H1 (cell line): Measurements from ENCODE around the gene HAPLN3. TPM values are rescaled to one million over a fixed set of nuclear protein-coding genes. Genes with fewer than 3 reads are reported as not detected.

Source experiments
- CTCF ChIA-PET: fragments of 300-600 bp; sonication (Branson Sonifier 250); formaldehyde crosslinking; loops from one replicate; lab custom pipeline; 2021; ENCODE audit not compliant: partially characterized antibody; lab: Charles Lee
- POLR2A ChIA-PET: fragments of 300-600 bp; sonication (Branson Sonifier 250); formaldehyde crosslinking; loops from one replicate; lab custom pipeline; 2021; ENCODE audit warnings: inconsistent platforms; ENCODE audit not compliant: partially characterized antibody; lab: Charles Lee
- DNase-seq, 2 experiments: peaks; one replicate each; pipeline versions ENCODE4 v3.0.0 to v3.0.0-alpha.2; 2010 to 2022; ENCODE audit warnings: low spot score in 2 of 2, low read depth in 1 of 2, mixed read lengths in 1 of 2
- FAIRE-seq: peaks from 2 replicates; lab custom pipeline; 2011; peaks lifted over from hg19 to GRCh38; lab: Jason Lieb, UNC
- H2AFZ ChIP-seq: 2 replicates; pipeline ENCODE4 v1.8.1; 2012; ENCODE audit warnings: low read length, inconsistent platforms
- H2AK5ac ChIP-seq: 2 replicates; pipeline ENCODE4 v1.6.1; 2013; ENCODE audit warnings: low read depth, low read length
- H2BK120ac ChIP-seq: replicated peaks from 2 replicates; pipeline ENCODE3; 2013; ENCODE audit warnings: low read depth, low read length, inconsistent platforms
- H2BK12ac ChIP-seq: 2 replicates; pipeline ENCODE4 v1.6.1; 2013; ENCODE audit warnings: low read depth, low read length
- H2BK15ac ChIP-seq: 2 replicates; pipeline ENCODE4 v1.6.1; 2013; ENCODE audit warnings: low read length
- H2BK20ac ChIP-seq: 2 replicates; pipeline ENCODE4 v1.6.1; 2013; ENCODE audit warnings: low read length
- H2BK5ac ChIP-seq: 2 replicates; pipeline ENCODE4 v1.6.1; 2013; ENCODE audit warnings: low read depth, low read length
- H3K14ac ChIP-seq: 2 replicates; pipeline ENCODE4 v1.6.1; 2013; ENCODE audit warnings: inconsistent platforms; ENCODE audit not compliant: insufficient read length
- H3K18ac ChIP-seq: 2 replicates; pipeline ENCODE4 v1.6.1; 2013; ENCODE audit warnings: low read length; ENCODE audit errors: extremely low read depth
- H3K23ac ChIP-seq: 2 replicates; pipeline ENCODE4 v1.6.1; 2013; ENCODE audit warnings: inconsistent platforms; ENCODE audit not compliant: insufficient read length
- H3K23me2 ChIP-seq: 2 replicates; pipeline ENCODE4 v1.6.1; 2013; ENCODE audit warnings: low read depth, low read length
- H3K27ac ChIP-seq: 2 replicates; pipeline ENCODE4 v1.6.1; 2011; ENCODE audit warnings: low read depth, low read length, inconsistent platforms
- H3K27me3 ChIP-seq, 4 experiments: replicated peaks in 1 of 4; 1 replicate in 1 of 4; 2 replicates in 3 of 4; pipeline versions ENCODE4 v1.6.1 to v1.8.1; 2011 to 2013; ENCODE audit warnings: low read length in 3 of 4, mild to moderate bottlenecking in 3 of 4, inconsistent platforms in 2 of 4, mixed read lengths in 2 of 4, moderate library complexity in 1 of 4; ENCODE audit not compliant: control insufficient read depth in 3 of 4, insufficient read depth in 3 of 4; ENCODE audit errors: extremely low read depth in 1 of 4
- H3K36me3 ChIP-seq, 4 experiments: 2 replicates each; pipeline versions ENCODE4 v1.6.1 to v1.8.1; 2011 to 2013; ENCODE audit warnings: mild to moderate bottlenecking in 4 of 4, low read length in 3 of 4, moderate library complexity in 2 of 4, control low read depth in 1 of 4, inconsistent platforms in 1 of 4; ENCODE audit not compliant: insufficient read depth in 4 of 4, control insufficient read depth in 2 of 4
- H3K4ac ChIP-seq: replicated peaks from 2 replicates; pipeline ENCODE3; 2013; ENCODE audit warnings: low read length, low read depth, mixed read lengths, inconsistent platforms; ENCODE audit not compliant: insufficient read length
- H3K4me1 ChIP-seq, 4 experiments: replicated peaks in 1 of 4; 1 replicate in 1 of 4; 2 replicates in 3 of 4; pipeline versions ENCODE4 v1.6.1 to v1.8.1; 2011 to 2013; ENCODE audit warnings: low read length in 3 of 4, inconsistent platforms in 2 of 4, mixed read lengths in 1 of 4; ENCODE audit not compliant: insufficient read depth in 4 of 4, control insufficient read depth in 3 of 4
- H3K4me2 ChIP-seq, 2 experiments: 2 replicates each; pipeline versions ENCODE4 v1.6.1 to v1.8.1; 2011 to 2013; ENCODE audit warnings: low read depth in 2 of 2, low read length in 2 of 2, control low read depth in 1 of 2, inconsistent platforms in 1 of 2, mild to moderate bottlenecking in 1 of 2; ENCODE audit not compliant: insufficient read depth in 1 of 2
- H3K4me3 ChIP-seq, 4 experiments: fragments of 200-600, 300-600 bp in 1 of 4; sonication (generic), shearing (Covaris generic), sonication (Bioruptor Twin) in 1 of 4; 2 replicates each; pipeline versions ENCODE4 v1.5.1 to v1.8.1; 2011 to 2016; ENCODE audit warnings: low read length in 4 of 4, low read depth in 3 of 4, control low read depth in 2 of 4, inconsistent platforms in 2 of 4, mild to moderate bottlenecking in 2 of 4, mixed read lengths in 1 of 4, moderate library complexity in 1 of 4; ENCODE audit not compliant: insufficient read depth in 2 of 4; ENCODE audit errors: extremely low read depth in 1 of 4
- H3K56ac ChIP-seq: replicated peaks from 2 replicates; pipeline ENCODE3; 2013; ENCODE audit warnings: low read depth, mild to moderate bottlenecking, mixed read lengths, low read length, inconsistent platforms; ENCODE audit not compliant: insufficient read length
- H3K79me1 ChIP-seq: 2 replicates; pipeline ENCODE4 v1.6.1; 2013; ENCODE audit warnings: low read depth, low read length, control low read depth
- H3K79me2 ChIP-seq, 2 experiments: 2 replicates each; pipeline versions ENCODE4 v1.6.1 to v1.8.1; 2012 to 2013; ENCODE audit warnings: low read length in 2 of 2, mild to moderate bottlenecking in 2 of 2, inconsistent platforms in 1 of 2; ENCODE audit not compliant: insufficient read depth in 2 of 2, control insufficient read depth in 1 of 2
- H3K9ac ChIP-seq, 4 experiments: replicated peaks in 1 of 4; 1 replicate in 1 of 4; 2 replicates in 3 of 4; pipeline versions ENCODE4 v1.6.1 to v1.8.1; 2011 to 2013; ENCODE audit warnings: low read depth in 3 of 4, low read length in 3 of 4, control low read depth in 2 of 4, mild to moderate bottlenecking in 2 of 4, moderate library complexity in 2 of 4, inconsistent platforms in 1 of 4; ENCODE audit errors: extremely low read depth in 1 of 4
- H3K9me3 ChIP-seq, 2 experiments: 2 replicates each; pipeline versions ENCODE4 v1.6.1 to v1.8.1; 2012 to 2013; ENCODE audit warnings: mild to moderate bottlenecking in 2 of 2, moderate library complexity in 2 of 2, control low read depth in 1 of 2, inconsistent platforms in 1 of 2, low read depth in 1 of 2, low read length in 1 of 2, mixed read lengths in 1 of 2; ENCODE audit not compliant: insufficient read depth in 2 of 2
- H4K20me1 ChIP-seq, 2 experiments: replicated peaks in 1 of 2; 2 replicates each; pipeline versions ENCODE3 to v1.8.1; 2011 to 2013; ENCODE audit warnings: inconsistent platforms in 2 of 2, low read length in 2 of 2, mild to moderate bottlenecking in 1 of 2; ENCODE audit not compliant: insufficient read depth in 2 of 2, control insufficient read depth in 1 of 2
- H4K5ac ChIP-seq: 2 replicates; pipeline ENCODE4 v1.6.1; 2013; ENCODE audit warnings: low read length, low read depth, mixed read lengths, inconsistent platforms; ENCODE audit not compliant: insufficient read length
- H4K8ac ChIP-seq: 2 replicates; pipeline ENCODE4 v1.8.0; 2013; ENCODE audit warnings: mild to moderate bottlenecking, moderate library complexity, low read length, inconsistent platforms; ENCODE audit not compliant: insufficient read depth; ENCODE audit errors: extremely low read depth
- H4K91ac ChIP-seq: replicated peaks from 2 replicates; pipeline ENCODE3; 2013; ENCODE audit warnings: low read length, mixed read lengths, inconsistent platforms; ENCODE audit not compliant: insufficient read length
- ASH2L ChIP-seq: fragments of 200-600, 300-600 bp; sonication (generic); IDR thresholded peaks from one replicate; pipeline ENCODE4 v1.7.1; 2017; ENCODE audit warnings: low read length
- NRF1 ChIP-seq: IDR thresholded peaks from 2 replicates; pipeline ENCODE4 v1.6.1; 2011; ENCODE audit warnings: mild to moderate bottlenecking, low read depth, low read length, improper control_type of control experiment
- PHF8 ChIP-seq: fragments of 200-600 bp; sonication (generic); conservative IDR thresholded peaks from 2 replicates; pipeline ENCODE4 v1.7.1; 2012; ENCODE audit warnings: low read depth, mild to moderate bottlenecking, inconsistent platforms, low read length, moderate library complexity
- POLR2A ChIP-seq, 2 experiments: IDR thresholded peaks; 1 replicate in 1 of 2; 2 replicates in 1 of 2; pipeline ENCODE4 v1.6.1; 2011; ENCODE audit warnings: low read depth in 2 of 2, low read length in 2 of 2, mild to moderate bottlenecking in 2 of 2; ENCODE audit errors: control extremely low read depth in 1 of 2
- SIRT6 ChIP-seq: IDR thresholded peaks from one replicate; pipeline ENCODE4 v1.7.1; 2012; ENCODE audit warnings: low read length, inconsistent platforms
- TCF12 ChIP-seq: IDR thresholded peaks from 2 replicates; pipeline ENCODE4 v1.6.1; 2011; ENCODE audit warnings: low read depth, mild to moderate bottlenecking, low read length
- WGBS, 2 experiments: shearing (Covaris generic) in 1 of 2; methylation state at CpG; one replicate each; pipeline versions ENCODE4 v1.1.6 to v1.1.7; 2013 to 2015; ENCODE audit warnings: low lambda C conversion rate in 2 of 2, mixed read lengths in 2 of 2, inconsistent platforms in 1 of 2, low coverage in 1 of 2, missing lambda C conversion rate in 1 of 2; ENCODE audit not compliant: insufficient replicate concordance in 2 of 2, insufficient coverage in 1 of 2, insufficient read length in 1 of 2; ENCODE audit errors: extremely low coverage in 1 of 2, missing lambda C conversion rate in 1 of 2; 5-methylcytosine and 5-hydroxymethylcytosine counted together
- polyA plus RNA-seq, 7 experiments: library from polyadenylated mRNA; depleted of rRNA in 3 of 7; stranded (reverse) in 5 of 7; unstranded in 2 of 7; fragments of >200 nt in 5 of 7; fragments of 200-250 nt in 2 of 7; gene quantifications; 1 replicate in 5 of 7; 2 replicates in 1 of 7; 4 replicates in 1 of 7; pipeline versions ENCODE4 v1.2.1 to v1.2.3, GENCODE V29; 2011 to 2013; ENCODE audit warnings: missing spikeins in 2 of 7, mixed read lengths in 2 of 7
- total RNA-seq: library from RNA; stranded (reverse); fragmentation: NEBNext Ultra II Directional; extraction: Animal tissue kit (Norgen Biotek cat#: 25700); gene quantifications from 2 replicates; pipeline ENCODE4 v1.2.1, GENCODE V29; 2021

Gene HAPLN3
- total and polyA plus RNA-seq, 2 of the 8 experiments (the other 6 are each of a cell fraction or from before 2014, with no cell fraction given): 76.2 to 79.7 TPM

DNA sequence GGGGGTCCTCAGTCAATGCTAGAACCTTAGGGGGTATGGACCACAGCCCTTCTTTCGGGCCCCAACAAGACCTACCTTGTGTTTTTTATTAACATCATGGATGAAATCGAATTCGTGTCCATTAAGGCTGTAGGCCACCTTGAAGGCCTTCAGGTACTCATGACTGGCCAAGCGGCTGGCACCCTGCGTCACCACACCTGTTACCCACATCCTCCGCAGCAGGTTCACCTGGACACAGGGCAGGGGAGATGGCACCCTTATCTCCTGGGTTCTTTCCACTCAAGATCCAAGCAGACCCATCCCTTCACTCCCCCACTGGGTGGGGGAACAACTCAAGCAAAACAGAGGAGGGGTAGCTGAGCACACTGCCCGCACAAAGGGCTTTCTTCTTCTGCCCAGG is 11.2 kb upstream of the HAPLN3 start:
- no peak overlapping the region for H2BK120ac ChIP-seq
- H2AFZ ChIP-seq: no peak overlapping the region
- H3K9ac ChIP-seq: no peak overlapping the region
- H3K4me3 ChIP-seq: no peak overlapping the region
- H3K36me3 ChIP-seq: peaks cover 73 to 96% (median 90%) of the 10 kb centered on the region in 4 experiments
- ChIA-PET POLR2A (interaction anchor here (2.0 to 27.2 kb wide), 6 partner anchors 14 to 132 kb away, joined by 6 to 607 read pairs (median 16); partner anchors contain the start of gene HAPLN3), CTCF (interaction anchor here (0.9 to 7.8 kb wide), 6 partner anchors 14 to 220 kb away, joined by 4 to 90 read pairs (median 23); partner anchors contain the start of gene HAPLN3)
- no peak overlapping the region for H4K5ac ChIP-seq
- no peak overlapping the region for H3K56ac ChIP-seq
- no peak overlapping the region for H4K91ac ChIP-seq
- no peak for TF ChIP-seq PHF8
- no peak for TF ChIP-seq TCF12
- no peak for TF ChIP-seq ASH2L
- TF ChIP-seq NRF1: no peak
- TF ChIP-seq POLR2A (IDR thresholded peaks at IDR 0.05; ENCODE audit: control extremely low read depth in 1 of 2, low read depth in 2 of 2, low read length in 2 of 2): peak in 1 of 2 experiments; percentile 20; a peak in 1 of 3 replicates
- TF ChIP-seq SIRT6: no peak
- no peak overlapping the region for H2BK15ac ChIP-seq
- no peaks in the 10 kb centered on the region for H3K27me3 ChIP-seq
- DNase-seq (no peak), FAIRE-seq (no peak)
- peaks cover 37% of the 10 kb centered on the region for H3K79me1 ChIP-seq
- 0 out of 4 replicates have a peak overlapping the region, but pooled peaks of 1 of the 2 experiments have one; percentile 1 for H3K4me2 ChIP-seq
- no peak overlapping the region for H3K4ac ChIP-seq
- H3K79me2 ChIP-seq: peaks cover 3 to 78% of the 10 kb centered on the region in 2 experiments; a peak in 3 of 4 replicates
- no peak overlapping the region for H3K27ac ChIP-seq
- H3K23ac ChIP-seq: no peak overlapping the region
- H3K9me3 ChIP-seq: no peaks in the 10 kb centered on the region
- H3K4me1 ChIP-seq: peaks cover 2 to 42% (median 29%) of the 10 kb centered on the region in 4 experiments
- H2BK20ac ChIP-seq: no peak overlapping the region
- H4K8ac ChIP-seq: no peak overlapping the region
- H3K14ac ChIP-seq: no peak overlapping the region
- WGBS, 2 experiments: 98% methylated on average over 7 of the region's 7 CpGs; no CpG with 5 or more reads in 1 of the 2 experiments
- peaks cover 4% of the 10 kb centered on the region; the same call in 1 of the 2 replicates for H3K23me2 ChIP-seq
- H3K18ac ChIP-seq: no peak overlapping the region
- peaks cover 47 to 62% of the 10 kb centered on the region in 2 experiments for H4K20me1 ChIP-seq
- no peak overlapping the region for H2BK12ac ChIP-seq
- no peak overlapping the region for H2AK5ac ChIP-seq
- H2BK5ac ChIP-seq: no peak overlapping the region
